Left lung (tissue), 14 donors: ENCODE measurements around the gene SFI1. TPM values are rescaled to one million over a fixed set of nuclear protein-coding genes. Genes with fewer than 3 reads are reported as not detected.

Experiments
- ATAC-seq: fragments of 200-7000 bp; cut with Tn5 transposase; one replicate; pipeline ENCODE4 v1.9.1; 2020; ENCODE audit warnings: moderate library complexity
- DNase-seq, 4 donors: peaks; one replicate each; pipeline ENCODE4 v3.0.0-alpha.2; 2013 to 2020
- H3K27ac ChIP-seq, 2 donors: fragments of 200-600 bp; sonication (generic) in 1 of 2; one replicate each; pipeline versions ENCODE4 v1.5.0 to v1.8.0; 2020 to 2021
- H3K27me3 ChIP-seq, 2 donors: fragments of 200-600 bp; sonication (generic) in 1 of 2; one replicate each; pipeline versions ENCODE4 v1.5.0 to v1.8.0; 2020 to 2021
- H3K36me3 ChIP-seq, 2 donors: fragments of 200-600 bp; sonication (generic) in 1 of 2; one replicate each; pipeline versions ENCODE4 v1.5.0 to v1.8.0; 2020 to 2021
- H3K4me1 ChIP-seq, 2 donors: fragments of 200-600 bp; one replicate each; pipeline ENCODE4 v1.8.0; 2021
- H3K4me3 ChIP-seq, 2 donors: fragments of 200-600 bp; sonication (generic) in 1 of 2; one replicate each; pipeline versions ENCODE4 v1.5.0 to v1.8.0; 2020 to 2021; ENCODE audit warnings: mild to moderate bottlenecking in 1 of 2
- H3K9me3 ChIP-seq, 2 donors: fragments of 200-600 bp; sonication (generic) in 1 of 2; one replicate each; pipeline versions ENCODE4 v1.5.0 to v1.8.0; 2020 to 2021
- intact Hi-C, 2 donors: fragments of 100-400 bp; cut with DNase I; formaldehyde crosslinking; loops; one replicate each; pipeline versions ENCODE4 v1.11.2 to v1.14.2; 2022
- long read RNA-seq, 12 donors: library from polyadenylated mRNA in 2 of 12; unstranded in 2 of 12; transcript quantifications; one replicate each; pipeline ENCODE4 v2.0.0 and lab custom pipeline, GENCODE V29; 2019 to 2026
- polyA plus RNA-seq, 6 donors: library from polyadenylated mRNA; unstranded; fragments of 120-200 nt; gene quantifications; one replicate each; pipeline ENCODE4 v1.2.1, GENCODE V29; 2013; ENCODE audit not compliant: insufficient read length in 6 of 6
- total RNA-seq, 2 donors: library from RNA; stranded (reverse); fragmentation: NEBNext Ultra II Directional; extraction: Animal tissue kit (Norgen Biotek cat#: 25700); gene quantifications; one replicate each; pipeline ENCODE4 v1.2.1, GENCODE V29; 2021
- TF ChIP-seq, protein P1 (sequence below), 2 donors: fragments of 200-600 bp; sonication (generic) in 1 of 2; IDR thresholded peaks; one replicate each; pipeline versions ENCODE4 v1.5.0 to v1.8.0; 2021; ENCODE audit warnings: antibody characterized with exemption in 2 of 2
- donor health status: DM: no; HTN: yes; CAD: no.
- donor health status: DM: no; HTN: no; CAD: no.

Gene SFI1, protein sequence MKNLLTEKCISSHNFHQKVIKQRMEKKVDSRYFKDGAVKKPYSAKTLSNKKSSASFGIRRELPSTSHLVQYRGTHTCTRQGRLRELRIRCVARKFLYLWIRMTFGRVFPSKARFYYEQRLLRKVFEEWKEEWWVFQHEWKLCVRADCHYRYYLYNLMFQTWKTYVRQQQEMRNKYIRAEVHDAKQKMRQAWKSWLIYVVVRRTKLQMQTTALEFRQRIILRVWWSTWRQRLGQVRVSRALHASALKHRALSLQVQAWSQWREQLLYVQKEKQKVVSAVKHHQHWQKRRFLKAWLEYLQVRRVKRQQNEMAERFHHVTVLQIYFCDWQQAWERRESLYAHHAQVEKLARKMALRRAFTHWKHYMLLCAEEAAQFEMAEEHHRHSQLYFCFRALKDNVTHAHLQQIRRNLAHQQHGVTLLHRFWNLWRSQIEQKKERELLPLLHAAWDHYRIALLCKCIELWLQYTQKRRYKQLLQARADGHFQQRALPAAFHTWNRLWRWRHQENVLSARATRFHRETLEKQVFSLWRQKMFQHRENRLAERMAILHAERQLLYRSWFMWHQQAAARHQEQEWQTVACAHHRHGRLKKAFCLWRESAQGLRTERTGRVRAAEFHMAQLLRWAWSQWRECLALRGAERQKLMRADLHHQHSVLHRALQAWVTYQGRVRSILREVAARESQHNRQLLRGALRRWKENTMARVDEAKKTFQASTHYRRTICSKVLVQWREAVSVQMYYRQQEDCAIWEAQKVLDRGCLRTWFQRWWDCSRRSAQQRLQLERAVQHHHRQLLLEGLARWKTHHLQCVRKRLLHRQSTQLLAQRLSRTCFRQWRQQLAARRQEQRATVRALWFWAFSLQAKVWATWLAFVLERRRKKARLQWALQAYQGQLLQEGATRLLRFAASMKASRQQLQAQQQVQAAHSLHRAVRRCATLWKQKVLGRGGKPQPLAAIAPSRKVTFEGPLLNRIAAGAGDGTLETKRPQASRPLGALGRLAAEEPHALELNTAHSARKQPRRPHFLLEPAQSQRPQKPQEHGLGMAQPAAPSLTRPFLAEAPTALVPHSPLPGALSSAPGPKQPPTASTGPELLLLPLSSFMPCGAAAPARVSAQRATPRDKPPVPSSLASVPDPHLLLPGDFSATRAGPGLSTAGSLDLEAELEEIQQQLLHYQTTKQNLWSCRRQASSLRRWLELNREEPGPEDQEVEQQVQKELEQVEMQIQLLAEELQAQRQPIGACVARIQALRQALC
- total RNA-seq: 10 to 100 TPM; 27.6 to 39.6 TPM
- 10 to 100 TPM; 28.5 to 40.7 (median 35.2) TPM for polyA plus RNA-seq
- long read RNA-seq, donor 1, partial matches to known transcripts: 0 of 4 reads
- long read RNA-seq, donor 1, other reads (novel, unspliced or antisense): 0 of 4 reads
- long read RNA-seq, donor 2, partial matches to known transcripts: 37 of 44 reads
- long read RNA-seq, donor 2, other reads (novel, unspliced or antisense): 0 of 44 reads
- long read RNA-seq, donor 3: 0 reads
- long read RNA-seq, donor 4, partial matches to known transcripts: 1 of 1 reads
- long read RNA-seq, donor 4, other reads (novel, unspliced or antisense): 0 of 1 reads
- long read RNA-seq, donor 5, full-length matches to known transcripts: 7 of 41 reads
- long read RNA-seq, donor 5, partial matches to known transcripts: 34 of 41 reads
- long read RNA-seq, donor 5, other reads (novel, unspliced or antisense): 0 of 41 reads
- long read RNA-seq, donor 6, partial matches to known transcripts: 43 of 44 reads
- long read RNA-seq, donor 6, other reads (novel, unspliced or antisense): 0 of 44 reads
- long read RNA-seq, donor 7: 0 reads
- long read RNA-seq, donor 8: 0 reads
- long read RNA-seq, donor 9: 0 reads
- long read RNA-seq, donor 10, partial matches to known transcripts: 3 of 7 reads
- long read RNA-seq, donor 10, other reads (novel, unspliced or antisense): 2 of 7 reads
- long read RNA-seq, donor 11, transcript SFI1-201 (5 exons, 1,453 nt): major isoform, 5 of 7 reads
- long read RNA-seq, donor 11, partial matches to known transcripts: 0 of 7 reads
- long read RNA-seq, donor 11, other reads (novel, unspliced or antisense): 0 of 7 reads
- long read RNA-seq, donor 12, full-length matches to known transcripts: 4 of 32 reads
- long read RNA-seq, donor 12, partial matches to known transcripts: 28 of 32 reads
- long read RNA-seq, donor 12, other reads (novel, unspliced or antisense): 0 of 32 reads

DNA sequence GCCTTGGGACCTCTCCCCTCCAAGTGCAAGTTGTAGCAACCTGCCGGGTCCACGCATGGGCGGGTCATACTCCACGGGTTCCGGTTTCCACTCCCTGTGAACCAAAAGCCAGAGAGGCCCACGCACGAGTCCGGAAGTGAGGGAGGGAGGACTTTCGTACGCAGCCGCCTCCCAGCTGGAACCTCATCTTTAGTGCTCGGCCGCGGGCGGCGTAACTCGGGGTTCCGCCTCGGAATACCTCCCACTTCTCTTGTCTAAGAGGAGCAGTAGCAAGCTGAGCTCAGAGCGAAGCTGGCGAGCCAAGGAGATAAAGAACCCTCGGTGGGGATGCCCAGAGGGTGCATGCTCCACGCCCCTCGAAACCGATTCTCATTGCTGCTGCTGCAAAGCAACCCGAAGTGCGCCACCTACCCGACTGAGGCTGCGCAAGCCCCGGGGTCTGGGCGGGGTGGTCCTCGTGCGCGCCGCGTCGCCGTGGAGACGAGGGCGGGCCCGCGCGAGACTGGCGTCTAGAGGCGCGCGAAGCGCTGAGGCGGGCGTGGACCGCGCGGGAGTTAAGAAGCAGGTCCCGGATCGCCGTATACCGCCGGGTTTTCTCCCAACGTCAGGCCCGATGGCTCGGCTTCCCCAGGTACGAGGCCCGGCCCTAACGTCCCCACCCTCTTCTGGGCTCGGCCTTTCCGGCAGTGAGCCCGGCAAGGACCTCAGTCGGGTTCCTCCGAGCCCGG is at the start of gene SFI1:
SFI1 (plus strand) TSS at position 530 of the 728 bp plus-strand sequence. CDS start 11,749 bp downstream, outside the sequence.
- Histone ChIP-seq H3K36me3 (no peaks in the 10 kb centered on the region), H3K4me1 (peaks cover 3 to 19% of the 10 kb centered on the region in 2 donors), H3K27me3 (no peaks in the 10 kb centered on the region), H3K27ac (peak within 1 kb of the TSS; percentile 71 to 90), H3K9me3 (no peaks in the 10 kb centered on the region), H3K4me3 (peak within 1 kb of the TSS; percentile 65 to 97)
- DNase-seq: peak; percentile 88 to 96 (median 93)
- intact Hi-C loops: no loop called here
- TF ChIP-seq, protein P1, sequence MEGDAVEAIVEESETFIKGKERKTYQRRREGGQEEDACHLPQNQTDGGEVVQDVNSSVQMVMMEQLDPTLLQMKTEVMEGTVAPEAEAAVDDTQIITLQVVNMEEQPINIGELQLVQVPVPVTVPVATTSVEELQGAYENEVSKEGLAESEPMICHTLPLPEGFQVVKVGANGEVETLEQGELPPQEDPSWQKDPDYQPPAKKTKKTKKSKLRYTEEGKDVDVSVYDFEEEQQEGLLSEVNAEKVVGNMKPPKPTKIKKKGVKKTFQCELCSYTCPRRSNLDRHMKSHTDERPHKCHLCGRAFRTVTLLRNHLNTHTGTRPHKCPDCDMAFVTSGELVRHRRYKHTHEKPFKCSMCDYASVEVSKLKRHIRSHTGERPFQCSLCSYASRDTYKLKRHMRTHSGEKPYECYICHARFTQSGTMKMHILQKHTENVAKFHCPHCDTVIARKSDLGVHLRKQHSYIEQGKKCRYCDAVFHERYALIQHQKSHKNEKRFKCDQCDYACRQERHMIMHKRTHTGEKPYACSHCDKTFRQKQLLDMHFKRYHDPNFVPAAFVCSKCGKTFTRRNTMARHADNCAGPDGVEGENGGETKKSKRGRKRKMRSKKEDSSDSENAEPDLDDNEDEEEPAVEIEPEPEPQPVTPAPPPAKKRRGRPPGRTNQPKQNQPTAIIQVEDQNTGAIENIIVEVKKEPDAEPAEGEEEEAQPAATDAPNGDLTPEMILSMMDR (IDR thresholded peaks at IDR 0.05): no peak
- ATAC-seq: peak; percentile 98

DNA sequence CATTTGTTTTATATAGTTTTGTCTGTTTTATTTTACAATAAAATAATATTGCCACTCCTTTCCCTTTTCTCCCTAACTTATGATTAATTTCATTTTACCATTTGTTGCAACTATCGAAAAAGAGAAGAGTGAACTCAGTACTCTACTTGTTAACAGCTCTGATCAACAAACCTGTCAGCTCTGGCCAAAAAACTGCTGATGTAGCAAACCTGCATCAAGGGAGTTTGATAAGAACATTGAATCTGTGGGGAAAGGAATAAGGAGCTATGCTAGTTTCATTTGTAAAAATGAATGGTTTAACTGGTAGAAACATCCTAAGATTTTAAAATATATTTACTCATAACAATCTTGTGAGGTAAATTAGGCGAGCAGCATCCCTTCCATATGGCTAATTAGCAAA is 49.6 kb upstream of the SFI1 start:
- TF ChIP-seq, protein P1 (IDR thresholded peaks at IDR 0.05): no peak
- no peak for DNase-seq
- intact Hi-C loops: no loop called here
- Histone ChIP-seq H3K4me3 (no peak overlapping the region), H3K27ac (no peak overlapping the region), H3K4me1 (no peaks in the 10 kb centered on the region), H3K36me3 (peaks cover 0 to 83% of the 10 kb centered on the region in 2 donors), H3K9me3 (no peaks in the 10 kb centered on the region), H3K27me3 (no peaks in the 10 kb centered on the region)
- no peak for ATAC-seq

DNA sequence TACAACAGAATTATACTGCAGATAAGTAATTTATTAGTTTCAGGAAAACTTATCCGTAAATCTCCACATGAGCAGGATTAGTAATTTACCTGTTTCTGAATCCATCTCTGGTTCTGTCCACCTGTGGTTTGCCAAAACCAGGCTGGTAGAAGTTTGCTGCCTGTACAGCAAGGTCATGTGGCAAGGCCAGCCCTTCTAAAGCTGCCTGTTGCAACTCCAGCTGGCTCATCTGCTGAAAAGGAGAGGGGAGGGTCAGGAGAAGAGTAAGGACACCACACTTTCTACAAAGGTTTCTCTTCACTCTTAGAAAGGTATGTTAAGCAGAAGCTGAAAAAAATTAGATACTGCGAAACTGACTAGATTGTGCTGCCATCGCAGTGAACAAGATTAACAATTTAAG is 49.0 kb upstream of the SFI1 start:
- H3K27ac ChIP-seq: no peak overlapping the region
- H3K9me3 ChIP-seq: no peaks in the 10 kb centered on the region
- peaks cover 0 to 81% of the 10 kb centered on the region in 2 donors for H3K36me3 ChIP-seq
- no peaks in the 10 kb centered on the region for H3K4me1 ChIP-seq
- H3K4me3 ChIP-seq: no peak overlapping the region
- intact Hi-C loops: no loop called here
- ATAC-seq (no peak), DNase-seq (no peak)
- no peaks in the 10 kb centered on the region for H3K27me3 ChIP-seq
- TF ChIP-seq, protein P1 (IDR thresholded peaks at IDR 0.05): no peak
